ENCODE measurements around the gene MRPS18C. TPM values are rescaled to one million over a fixed set of nuclear protein-coding genes. Genes with fewer than 3 reads are reported as not detected.

MRPS18C gene
- total and polyA plus RNA-seq, 10 of the 15 experiments (the other 5 are each of a cell fraction or from before 2014, with no cell fraction given), result 38.0 to 283 (median 78.8) TPM

- DNase-seq (ENCODE audit: low read depth, low spot score), result no peak
- no peak for TF ChIP-seq MAX (IDR thresholded peaks at IDR 0.05; ENCODE audit: low read depth, low read length)
- TF ChIP-seq TARDBP (IDR thresholded peaks at IDR 0.05; ENCODE audit: borderline replicate concordance), result no peak
- TF ChIP-seq IRF3 (IDR thresholded peaks at IDR 0.05), result no peak
- no peak for TF ChIP-seq MYC (IDR thresholded peaks at IDR 0.05; ENCODE audit: insufficient read depth, insufficient read length, insufficient replicate concordance, low read length, severe bottlenecking)
- no peak for TF ChIP-seq TCF12 (IDR thresholded peaks at IDR 0.05; ENCODE audit: low read depth, low read length)
- H3K27me3 ChIP-seq (replicated peaks in 1 of 2; ENCODE audit: control insufficient read depth in 2 of 2, insufficient read depth in 2 of 2, low read length in 1 of 2), result no peaks in the 10 kb centered on the region
- SMC1A ChIA-PET (ENCODE audit: uncharacterized antibody, unreplicated experiment), result no interaction called here
- CTCF ChIA-PET, result no interaction called here
- H4K20me1 ChIP-seq (ENCODE audit: control insufficient read depth, insufficient read depth), result no peaks in the 10 kb centered on the region
- H3K4me1 ChIP-seq (ENCODE audit: control insufficient read depth, insufficient read depth, low read length), result no peaks in the 10 kb centered on the region
- no peaks in the 10 kb centered on the region for H3K9me3 ChIP-seq (replicated peaks; ENCODE audit: control insufficient read depth, insufficient read depth, low read length)
- 100% methylated on average over 1 of the region's 1 CpG for WGBS (ENCODE audit: insufficient coverage, insufficient replicate concordance, low lambda C conversion rate, missing lambda C conversion rate)
- no peaks in the 10 kb centered on the region for H3K79me2 ChIP-seq (ENCODE audit: control insufficient read depth, insufficient read depth, low read length)
- RAD21 ChIA-PET (ENCODE audit: unreplicated experiment), result no interaction called here
- in situ Hi-C loops (cut with MboI), result no loop called here
- H3K4me2 ChIP-seq (ENCODE audit: control insufficient read depth, insufficient read depth), result no peak overlapping the region
- H3K36me3 ChIP-seq (ENCODE audit: control insufficient read depth in 2 of 2, insufficient read depth in 2 of 2, low read length in 1 of 2), result peaks cover 0 to 8% of the 10 kb centered on the region in 2 experiments; a peak in 1 of 4 replicates
- intact Hi-C loops (cut with micrococcal nuclease; ENCODE audit: unreplicated experiment), result no loop called here
- no peak for FAIRE-seq
- no peak overlapping the region for H3K4me3 ChIP-seq
- no peak overlapping the region for H3K27ac ChIP-seq (ENCODE audit: control insufficient read depth, insufficient read depth)
- no TSS peak for BruUV-seq (replicated peaks)
- no peak overlapping the region for H2AFZ ChIP-seq (ENCODE audit: control insufficient read depth, low read depth, low read length)
- no peak for ATAC-seq
- POLR2A ChIA-PET, result no interaction called here
- H3K9ac ChIP-seq (ENCODE audit: control insufficient read depth, insufficient read depth, low read length), result no peak overlapping the region
Measured at GRCh38 chr4:83431200-83431599, 24.7 kb upstream of the MRPS18C start.

GRCh38 chr4:83436680-83437079 lies 19.2 kb upstream of the MRPS18C start:
- H3K27me3 ChIP-seq (replicated peaks in 1 of 2; ENCODE audit: control insufficient read depth in 2 of 2, insufficient read depth in 2 of 2, low read length in 1 of 2), result no peaks in the 10 kb centered on the region
- no peaks in the 10 kb centered on the region for H3K79me2 ChIP-seq (ENCODE audit: control insufficient read depth, insufficient read depth, low read length)
- 96% methylated on average over 4 of the region's 4 CpGs for WGBS (ENCODE audit: insufficient coverage, insufficient replicate concordance, low lambda C conversion rate, missing lambda C conversion rate)
- no TSS peak for BruUV-seq (replicated peaks)
- no peak overlapping the region for H3K4me2 ChIP-seq (ENCODE audit: control insufficient read depth, insufficient read depth)
- intact Hi-C loops (cut with micrococcal nuclease; ENCODE audit: unreplicated experiment) (no loop called here), in situ Hi-C loops (cut with MboI) (no loop called here)
- CTCF ChIA-PET, result no interaction called here
- H3K4me3 ChIP-seq, result no peak overlapping the region
- H3K27ac ChIP-seq (ENCODE audit: control insufficient read depth, insufficient read depth), result no peak overlapping the region
- TF ChIP-seq HDGF (IDR thresholded peaks at IDR 0.05), result no peak
- TF ChIP-seq ESRRA (IDR thresholded peaks at IDR 0.05; ENCODE audit: low read length), result no peak
- TF ChIP-seq FOXM1 (IDR thresholded peaks at IDR 0.05; ENCODE audit: low read depth, low read length), result no peak
- no peak for TF ChIP-seq PBX3 (IDR thresholded peaks at IDR 0.05; ENCODE audit: insufficient replicate concordance, low read depth, low read length)
- no peak for TF ChIP-seq NBN (IDR thresholded peaks at IDR 0.05)
- no peak for TF ChIP-seq PKNOX1 (IDR thresholded peaks at IDR 0.05)
- no peak for TF ChIP-seq FOS (IDR thresholded peaks at IDR 0.05; ENCODE audit: borderline replicate concordance, extremely low read depth, insufficient read length)
- no peak for TF ChIP-seq POLR2AphosphoS2 (IDR thresholded peaks at IDR 0.05; ENCODE audit: low read depth, low read length)
- TF ChIP-seq ZBED1 (IDR thresholded peaks at IDR 0.05; ENCODE audit: borderline replicate concordance), result no peak
- RAD21 ChIA-PET (ENCODE audit: unreplicated experiment), result no interaction called here
- no peaks in the 10 kb centered on the region for H4K20me1 ChIP-seq (ENCODE audit: control insufficient read depth, insufficient read depth)
- POLR2A ChIA-PET, result interaction anchor here (0.6 kb wide), 1 partner anchor 38 kb away, joined by 3 read pairs; no protein-coding TSS in a partner anchor
- H3K9ac ChIP-seq (ENCODE audit: control insufficient read depth, insufficient read depth, low read length), result no peak overlapping the region
- H3K4me1 ChIP-seq (ENCODE audit: control insufficient read depth, insufficient read depth, low read length), result no peaks in the 10 kb centered on the region
- SMC1A ChIA-PET (ENCODE audit: uncharacterized antibody, unreplicated experiment), result interaction anchor here (0.7 kb wide), 1 partner anchor 13 kb away, joined by 4 read pairs; no protein-coding TSS in a partner anchor
- peaks cover 0 to 8% of the 10 kb centered on the region in 2 experiments; a peak in 1 of 4 replicates for H3K36me3 ChIP-seq (ENCODE audit: control insufficient read depth in 2 of 2, insufficient read depth in 2 of 2, low read length in 1 of 2)
- H2AFZ ChIP-seq (ENCODE audit: control insufficient read depth, low read depth, low read length), result no peak overlapping the region
- ATAC-seq (no peak), FAIRE-seq (no peak), DNase-seq (ENCODE audit: low read depth, low spot score) (no peak)
- no peaks in the 10 kb centered on the region for H3K9me3 ChIP-seq (replicated peaks; ENCODE audit: control insufficient read depth, insufficient read depth, low read length)

Data from GM12878 (cell line).